ENCODE measurements around the gene GPR27.

Gene GPR27

GRCh38 chr3:71787851-71788405, 34.3 kb downstream of the GPR27 start:
- DNase-seq = no peak

- no peak for DNase-seq
These were observed 36.3 kb downstream of the GPR27 start for GRCh38 chr3:71789922-71790321.

- no peak for DNase-seq
These were observed 38.0 kb downstream of the GPR27 start for GRCh38 chr3:71791634-71792033.

- DNase-seq = no peak
These were observed 42.6 kb downstream of the GPR27 start for GRCh38 chr3:71796290-71796689.

GRCh38 chr3:71797455-71797854, 43.8 kb downstream of the GPR27 start:
- no peak for DNase-seq

- DNase-seq = no peak
These were observed 46.4 kb downstream of the GPR27 start for GRCh38 chr3:71800023-71800422.

- DNase-seq = no peak
These were observed 48.3 kb downstream of the GPR27 start for GRCh38 chr3:71801986-71802385.

GRCh38 chr3:71803248-71803647, 49.6 kb downstream of the GPR27 start:
- DNase-seq = no peak

GRCh38 chr3:71805199-71805598, 51.5 kb downstream of the GPR27 start:
- no peak for DNase-seq

- no peak for DNase-seq
These were observed 52.0 kb downstream of the GPR27 start for GRCh38 chr3:71805691-71806090.

All from NCI-H2227 treated with DMSO at 0.1 percent for 48 hours (cell line).